ENCODE measurements around the gene DIAPH1. TPM values are rescaled to one million over a fixed set of nuclear protein-coding genes. Genes with fewer than 3 reads are reported as not detected.

The DIAPH1 gene
- total RNA-seq, 5 donors from 2014 or later (not counting 1 experiment from before 2014, with no cell fraction given), result 190 to 271 (median 211) TPM

DNA sequence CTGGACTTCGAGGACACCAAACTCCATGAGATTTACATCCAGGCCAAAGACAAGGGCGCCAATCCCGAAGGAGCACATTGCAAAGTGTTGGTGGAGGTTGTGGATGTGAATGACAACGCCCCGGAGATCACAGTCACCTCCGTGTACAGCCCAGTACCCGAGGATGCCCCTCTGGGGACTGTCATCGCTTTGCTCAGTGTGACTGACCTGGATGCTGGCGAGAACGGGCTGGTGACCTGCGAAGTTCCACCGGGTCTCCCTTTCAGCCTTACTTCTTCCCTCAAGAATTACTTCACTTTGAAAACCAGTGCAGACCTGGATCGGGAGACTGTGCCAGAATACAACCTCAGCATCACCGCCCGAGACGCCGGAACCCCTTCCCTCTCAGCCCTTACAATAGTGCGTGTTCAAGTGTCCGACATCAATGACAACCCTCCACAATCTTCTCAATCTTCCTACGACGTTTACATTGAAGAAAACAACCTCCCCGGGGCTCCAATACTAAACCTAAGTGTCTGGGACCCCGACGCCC lies 141.7 kb downstream of the DIAPH1 start:
- ChIA-PET POLR2A (no interaction called here), CTCF (no interaction called here)
- no peak for DNase-seq
- Mint-ChIP-seq H3K36me3 (no peaks in the 10 kb centered on the region), H3K27me3 (peaks cover 46 to 74% of the 10 kb centered on the region in 2 donors), H3K27ac (no peak overlapping the region), H3K4me1 (peaks cover 27 to 32% (median 29%) of the 10 kb centered on the region in 3 donors), H3K9me3 (no peaks in the 10 kb centered on the region), H3K4me3 (peak overlapping the region; percentile 82 to 84 (median 83))
- no peaks in the 10 kb centered on the region for H3K36me3 ChIP-seq (ENCODE audit: control insufficient read depth in 2 of 2, extremely low read depth in 1 of 2, insufficient read depth in 1 of 2, low read length in 1 of 2)
- no peak for ATAC-seq (replicated peaks in 1 of 4)
- peaks cover 0 to 23% of the 10 kb centered on the region in 2 experiments for H3K4me1 ChIP-seq (ENCODE audit: control insufficient read depth in 1 of 2, extremely low read depth in 1 of 2, insufficient read depth in 2 of 2, low read length in 2 of 2)
- H3K9me3 ChIP-seq, result no peaks in the 10 kb centered on the region
- no peak overlapping the region for H3K27ac ChIP-seq (ENCODE audit: low read length)
- peaks cover 28 to 51% of the 10 kb centered on the region in 2 experiments for H3K27me3 ChIP-seq (replicated peaks in 1 of 2; ENCODE audit: control insufficient read depth in 2 of 2, extremely low read depth in 1 of 2, insufficient read depth in 2 of 2, low read length in 1 of 2)
- 22% methylated on average over 23 of the region's 24 CpGs for WGBS (ENCODE audit: insufficient coverage)
- peak overlapping the region; percentile 27 to 49 for H3K4me3 ChIP-seq (ENCODE audit: control insufficient read depth in 1 of 2, extremely low read depth in 1 of 2, low read length in 1 of 2)

- peak in 3 of 4 experiments; percentile 15 to 30 (median 23) for ATAC-seq (replicated peaks in 1 of 4)
- H3K27ac Mint-ChIP-seq, result no peak overlapping the region
Measured at GRCh38 chr5:141476132-141476911, 142.5 kb downstream of the DIAPH1 start.

DNA sequence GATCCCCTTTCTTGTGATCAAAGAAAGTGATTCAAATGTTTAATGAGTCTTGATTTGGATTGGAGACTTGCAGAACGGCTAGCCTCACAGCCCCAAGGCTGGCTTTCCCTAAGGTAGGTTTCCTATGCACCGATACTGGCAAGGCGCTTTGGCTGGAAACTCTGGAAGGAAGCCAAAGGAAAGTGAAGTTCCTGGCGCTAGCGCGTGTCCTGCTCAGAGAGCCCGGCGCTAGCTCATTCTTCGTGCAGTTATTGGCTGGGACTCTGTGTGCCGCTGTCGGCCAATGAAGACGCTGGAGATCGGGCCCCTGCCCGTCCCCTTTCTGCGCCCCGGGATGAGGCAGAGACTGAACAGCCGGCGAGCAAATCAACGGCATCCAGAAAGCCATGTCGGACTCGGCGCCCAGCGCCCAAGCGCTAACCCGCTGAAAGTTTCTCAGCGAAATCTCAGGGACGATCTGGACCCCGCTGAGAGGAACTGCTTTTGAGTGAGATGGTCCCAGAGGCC lies 143.1 kb downstream of the DIAPH1 start, which contains the start of gene PCDHGC3:
TSS of gene PCDHGC3 (plus strand) at position 342 of the 507 bp plus-strand sequence. CDS start at position 493, 151 bp downstream.
- no peak within 1 kb of the TSS for H3K27ac ChIP-seq (ENCODE audit: low read length)
- peak within 1 kb of the TSS; percentile 27 to 49 for H3K4me3 ChIP-seq (ENCODE audit: control insufficient read depth in 1 of 2, extremely low read depth in 1 of 2, low read length in 1 of 2)
- Mint-ChIP-seq H3K9me3 (no peaks in the 10 kb centered on the region), H3K27me3 (peaks cover 44 to 61% of the 10 kb centered on the region in 2 donors), H3K36me3 (no peaks in the 10 kb centered on the region), H3K4me1 (peaks cover 27 to 32% (median 29%) of the 10 kb centered on the region in 3 donors), H3K27ac (no peak within 1 kb of the TSS), H3K4me3 (peak within 1 kb of the TSS; percentile 82 to 84 (median 83))
- no peaks in the 10 kb centered on the region for H3K9me3 ChIP-seq
- DNase-seq (peak in 4 of 35 experiments; percentile 10 to 31 (median 26)), ATAC-seq (replicated peaks in 1 of 4) (peak; percentile 78 to 85 (median 82))
- H3K27me3 ChIP-seq (replicated peaks in 1 of 2; ENCODE audit: control insufficient read depth in 2 of 2, extremely low read depth in 1 of 2, insufficient read depth in 2 of 2, low read length in 1 of 2), result peaks cover 24 to 42% of the 10 kb centered on the region in 2 experiments
- 6% methylated on average over 28 of the region's 28 CpGs for WGBS (ENCODE audit: insufficient coverage)
- no peaks in the 10 kb centered on the region for H3K36me3 ChIP-seq (ENCODE audit: control insufficient read depth in 2 of 2, extremely low read depth in 1 of 2, insufficient read depth in 1 of 2, low read length in 1 of 2)
- CTCF ChIA-PET, result interaction anchor here (0.6 to 1.6 kb wide), 2 partner anchors 62 to 88 kb away, joined by 3 to 4 read pairs; no protein-coding TSS in a partner anchor
- POLR2A ChIA-PET, result interaction anchor here in 1 of 2 donors (0.6 kb wide), 1 partner anchor 293 kb away, joined by 4 read pairs; no protein-coding TSS in a partner anchor
- H3K4me1 ChIP-seq (ENCODE audit: control insufficient read depth in 1 of 2, extremely low read depth in 1 of 2, insufficient read depth in 2 of 2, low read length in 2 of 2), result peaks cover 0 to 23% of the 10 kb centered on the region in 2 experiments

More at GRCh38 chr5:141476132-141476911, 142.5 kb downstream of the DIAPH1 start:
- peak overlapping the region; percentile 82 to 84 (median 83) for H3K4me3 Mint-ChIP-seq
- H3K36me3 Mint-ChIP-seq, result no peaks in the 10 kb centered on the region
- Histone ChIP-seq H3K9me3 (no peaks in the 10 kb centered on the region), H3K36me3 (ENCODE audit: control insufficient read depth in 2 of 2, extremely low read depth in 1 of 2, insufficient read depth in 1 of 2, low read length in 1 of 2) (no peaks in the 10 kb centered on the region), H3K4me3 (ENCODE audit: control insufficient read depth in 1 of 2, extremely low read depth in 1 of 2, low read length in 1 of 2) (peak overlapping the region; percentile 27 to 49), H3K27ac (ENCODE audit: low read length) (no peak overlapping the region), H3K4me1 (ENCODE audit: control insufficient read depth in 1 of 2, extremely low read depth in 1 of 2, insufficient read depth in 2 of 2, low read length in 2 of 2) (peaks cover 0 to 23% of the 10 kb centered on the region in 2 experiments), H3K27me3 (replicated peaks in 1 of 2; ENCODE audit: control insufficient read depth in 2 of 2, extremely low read depth in 1 of 2, insufficient read depth in 2 of 2, low read length in 1 of 2) (peaks cover 24 to 45% of the 10 kb centered on the region in 2 experiments)
- ChIA-PET CTCF (interaction anchor here in 1 of 2 donors (1.6 kb wide), 1 partner anchor 88 kb away, joined by 4 read pairs; no protein-coding TSS in a partner anchor), POLR2A (interaction anchor here in 1 of 2 donors (0.6 kb wide), 1 partner anchor 293 kb away, joined by 4 read pairs; no protein-coding TSS in a partner anchor)
- no peak for DNase-seq
- no peaks in the 10 kb centered on the region for H3K9me3 Mint-ChIP-seq
- peaks cover 27 to 32% (median 29%) of the 10 kb centered on the region in 3 donors for H3K4me1 Mint-ChIP-seq
- peaks cover 46 to 68% of the 10 kb centered on the region in 2 donors for H3K27me3 Mint-ChIP-seq
- WGBS (ENCODE audit: insufficient coverage), result 4% methylated on average over 56 of the region's 58 CpGs

DNA sequence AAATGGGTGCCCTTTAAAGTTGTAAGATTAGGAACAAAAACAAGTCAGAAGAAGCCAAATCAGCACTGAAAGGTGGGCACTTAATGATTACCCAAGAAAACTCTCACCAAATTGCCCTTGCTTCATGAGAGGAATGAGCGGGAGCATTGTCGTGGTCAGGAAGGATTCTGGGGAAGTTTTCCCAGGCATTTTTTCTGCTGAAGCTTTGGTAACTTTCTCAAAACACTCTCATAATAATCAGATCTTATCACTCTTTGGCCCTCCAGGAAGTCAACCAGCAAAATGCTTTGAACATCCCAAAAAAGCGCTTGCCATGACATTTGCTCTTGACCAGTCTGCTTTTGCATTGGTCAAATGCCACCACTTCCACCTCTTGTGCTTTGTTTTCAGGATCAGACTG lies 153.4 kb downstream of the DIAPH1 start:
- Histone ChIP-seq H3K4me1 (ENCODE audit: control insufficient read depth in 1 of 2, extremely low read depth in 1 of 2, insufficient read depth in 2 of 2, low read length in 2 of 2) (no peaks in the 10 kb centered on the region), H3K9me3 (no peaks in the 10 kb centered on the region), H3K4me3 (ENCODE audit: control insufficient read depth in 1 of 2, extremely low read depth in 1 of 2, low read length in 1 of 2) (no peak overlapping the region), H3K27me3 (replicated peaks in 1 of 2; ENCODE audit: control insufficient read depth in 2 of 2, extremely low read depth in 1 of 2, insufficient read depth in 2 of 2, low read length in 1 of 2) (peaks cover 0 to 12% of the 10 kb centered on the region in 2 experiments), H3K27ac (ENCODE audit: low read length) (no peak overlapping the region), H3K36me3 (ENCODE audit: control insufficient read depth in 2 of 2, extremely low read depth in 1 of 2, insufficient read depth in 1 of 2, low read length in 1 of 2) (no peaks in the 10 kb centered on the region)
- H3K4me1 Mint-ChIP-seq, result no peaks in the 10 kb centered on the region
- POLR2A ChIA-PET, result no interaction called here
- no peak for ATAC-seq (replicated peaks in 1 of 4)
- CTCF ChIA-PET, result interaction anchor here in 1 of 2 donors (0.6 kb wide), 1 partner anchor 137 kb away, joined by 3 read pairs; no protein-coding TSS in a partner anchor
- no peaks in the 10 kb centered on the region for H3K36me3 Mint-ChIP-seq
- no peak for DNase-seq
- H3K4me3 Mint-ChIP-seq, result no peak overlapping the region
- peaks cover 0 to 6% (median 3%) of the 10 kb centered on the region in 3 donors for H3K9me3 Mint-ChIP-seq
- H3K27ac Mint-ChIP-seq, result no peak overlapping the region
- WGBS (ENCODE audit: insufficient coverage), result 93% methylated on average over 3 of the region's 3 CpGs
- H3K27me3 Mint-ChIP-seq, result peaks cover 13 to 28% of the 10 kb centered on the region in 2 donors

Other genes with a start within 250 kb of the DIAPH1 start
- under 1 TPM; 0.20 to 0.85 (median 0.41) TPM for gene PCDHGB3, start 248.8 kb downstream of the DIAPH1 start, total RNA-seq
- gene PCDHGA6, start 245.1 kb downstream of the DIAPH1 start, total RNA-seq, result under 1 TPM; 0.19 to 0.64 (median 0.28) TPM
- gene PCDHGA7, start 236.3 kb downstream of the DIAPH1 start, total RNA-seq, result under 1 TPM; 0.16 to 0.53 (median 0.21) TPM
- under 1 TPM; 0.09 to 0.29 (median 0.19) TPM for gene PCDHGB4, start 231.3 kb downstream of the DIAPH1 start, total RNA-seq
- gene PCDHGA8, start 226.4 kb downstream of the DIAPH1 start, total RNA-seq, result under 1 TPM in 3 of 5 donors, not detected in 2; 0.05 to 0.13 (median 0.09) TPM
- under 1 TPM; 0.26 to 0.96 (median 0.39) TPM for gene PCDHGB5, start 221.1 kb downstream of the DIAPH1 start, total RNA-seq
- under 1 TPM in 4 of 5 donors, not detected in 1; 0.14 to 0.26 (median 0.19) TPM for gene PCDHGA9, start 216.2 kb downstream of the DIAPH1 start, total RNA-seq
- gene PCDHGB6, start 211.0 kb downstream of the DIAPH1 start, total RNA-seq, result under 1 TPM in 4 of 5 donors, not detected in 1; 0.19 to 0.59 (median 0.37) TPM
- under 1 TPM; 0.10 to 0.53 (median 0.32) TPM for gene PCDHGA10, start 206.0 kb downstream of the DIAPH1 start, total RNA-seq
- under 1 TPM; 0.16 to 0.33 (median 0.22) TPM for gene PCDHGB7, start 201.3 kb downstream of the DIAPH1 start, total RNA-seq
- under 1 TPM in 4 of 5 donors, not detected in 1; 0.06 to 0.44 (median 0.11) TPM for gene PCDHGA11, start 197.9 kb downstream of the DIAPH1 start, total RNA-seq
- under 1 TPM in 4 of 5 donors, not detected in 1; 0.09 to 0.53 (median 0.22) TPM for gene PCDHGA12, start 188.5 kb downstream of the DIAPH1 start, total RNA-seq
- under 1 TPM in 4 of 5 donors, not detected in 1; 0.12 to 0.30 (median 0.24) TPM for gene PCDHGC3, start 143.0 kb downstream of the DIAPH1 start, total RNA-seq
- under 1 TPM in 2 of 5 donors, not detected in 3; 0.18 to 0.51 TPM for gene PCDHGC4, start 134.0 kb downstream of the DIAPH1 start, total RNA-seq
- gene PCDHGC5, start 129.9 kb downstream of the DIAPH1 start, total RNA-seq, result not detected
- 10 to 100 TPM; 68.5 to 78.5 (median 73.8) TPM for gene HDAC3, start 17.8 kb upstream of the DIAPH1 start, total RNA-seq
- gene RELL2, start 18.0 kb upstream of the DIAPH1 start, total RNA-seq, result 10 to 100 TPM; 15.3 to 30.7 (median 26.0) TPM
- 100 to 1,000 TPM in 3 of 5 donors, 10 to 100 TPM in 2; 68.5 to 103 (median 101) TPM for gene FCHSD1, start 32.4 kb upstream of the DIAPH1 start, total RNA-seq
- 10 to 100 TPM in 3 of 5 donors, 1 to 10 TPM in 2; 1.2 to 25.6 (median 20.5) TPM for gene ARAP3, start 63.2 kb upstream of the DIAPH1 start, total RNA-seq

Measured in T-cell (primary cell).